IPS DF 19.7 (cell line): ENCODE results near the gene OPN3.

Experiments used
- DNase-seq: peaks from one replicate; pipeline ENCODE4 v3.0.0-alpha.2; 2013; ENCODE audit warnings: low read depth, low spot score

The OPN3 gene

DNA sequence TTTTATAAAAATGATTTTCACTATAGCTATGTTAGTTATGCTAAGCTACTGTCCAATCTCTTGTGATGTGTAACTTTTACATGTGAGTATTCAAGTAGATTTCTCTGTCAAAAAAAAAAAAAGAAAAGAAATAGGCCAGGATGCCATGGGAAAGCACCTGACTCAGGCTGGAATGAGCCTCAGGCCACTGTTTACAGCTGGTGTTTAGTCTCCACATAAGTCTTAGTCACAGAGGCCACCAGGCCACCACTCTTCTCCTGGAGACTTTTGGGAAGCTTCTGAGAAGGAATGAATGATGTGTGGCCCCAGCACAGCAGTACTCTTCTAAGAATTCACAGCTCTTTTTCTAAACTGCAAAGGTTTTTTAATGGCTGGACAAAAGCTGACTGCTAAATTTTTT, 48.9 kb downstream of the OPN3 start:
- no peak for DNase-seq

DNA sequence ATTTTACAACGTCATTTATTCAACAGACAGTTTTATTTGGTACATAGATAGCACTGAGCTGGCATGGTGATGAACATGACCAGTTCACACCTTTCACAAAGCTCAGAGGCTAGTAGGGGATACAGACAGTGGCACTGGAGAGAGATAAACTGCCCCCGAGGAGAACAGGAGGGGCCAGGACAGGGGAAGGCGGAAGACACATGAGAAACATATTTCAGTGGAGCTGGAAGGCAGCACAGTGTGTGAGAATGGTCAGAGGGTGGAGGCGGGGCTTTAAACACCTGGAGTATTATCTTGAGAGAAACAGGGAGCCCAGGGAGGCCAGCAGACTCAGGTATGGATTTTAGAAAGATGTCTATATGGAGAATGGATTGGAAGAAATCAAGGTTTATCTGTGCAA, 49.5 kb downstream of the OPN3 start:
- no peak for DNase-seq

DNA sequence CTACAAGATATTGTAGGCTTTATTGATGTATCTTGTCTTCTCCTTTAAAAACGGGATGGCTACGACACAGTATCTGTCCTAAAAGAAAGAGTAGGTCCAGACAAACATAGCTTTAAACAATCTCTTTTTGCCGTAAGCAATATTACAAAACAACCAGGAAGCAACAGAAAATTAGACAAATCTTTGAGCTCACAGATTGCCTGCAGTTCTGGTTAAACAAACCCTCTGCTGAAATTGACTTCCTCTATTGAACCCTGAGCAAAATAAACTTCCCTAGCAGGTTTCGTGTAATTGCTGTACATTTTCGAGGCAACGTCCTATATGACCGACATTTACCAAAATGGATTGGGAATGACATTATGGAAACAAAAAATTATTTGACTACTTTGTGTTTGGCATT, 50.6 kb downstream of the OPN3 start:
- no peak for DNase-seq

DNA sequence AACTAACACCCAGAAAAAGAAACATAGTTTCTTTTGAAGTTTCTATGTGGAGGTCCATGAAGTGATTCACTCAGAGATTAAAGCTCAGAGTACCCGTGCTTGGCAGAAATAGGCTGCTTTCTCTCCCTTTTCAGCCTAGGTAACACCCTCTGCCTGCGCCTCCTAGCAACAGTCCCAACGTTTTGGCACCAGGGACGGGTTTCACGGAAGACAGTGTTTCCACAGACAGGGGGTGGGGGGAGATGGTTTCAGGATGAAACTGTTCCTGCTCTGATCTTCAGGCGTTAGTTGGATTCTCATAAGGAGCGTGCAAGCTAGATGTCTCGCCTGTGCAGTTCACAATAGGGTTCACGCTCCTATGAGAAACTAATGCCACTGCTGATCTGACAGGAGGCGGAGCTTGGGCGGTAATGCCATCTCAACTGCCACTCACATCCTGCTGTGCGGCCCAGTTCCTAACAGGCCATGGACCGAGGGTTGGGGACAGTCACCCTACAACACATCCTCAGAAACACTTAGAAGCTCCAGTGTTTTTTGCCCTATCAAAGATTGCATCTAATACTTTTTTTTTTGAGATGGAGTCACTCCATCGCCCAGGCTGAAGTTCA, 53.2 kb downstream of the OPN3 start:
- no peak for DNase-seq

DNA sequence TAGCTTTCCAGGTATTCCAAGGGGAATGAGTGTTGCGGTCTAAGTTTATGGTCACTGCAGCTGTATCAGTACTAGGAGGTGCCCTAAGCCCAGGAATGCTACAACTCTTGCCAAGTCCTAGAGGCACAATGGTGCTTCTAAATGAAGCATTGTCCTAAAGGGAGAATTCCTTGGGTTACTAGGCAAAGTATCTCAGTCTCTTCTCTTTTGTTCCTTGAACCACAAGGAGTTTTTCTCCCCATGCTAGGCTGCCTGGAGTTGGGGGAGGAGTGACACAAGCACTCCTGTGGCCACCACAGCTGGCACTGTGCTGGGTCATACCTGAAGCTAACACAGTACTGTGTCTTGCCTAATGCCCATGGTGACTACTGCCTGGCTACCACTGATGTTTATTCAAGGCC, 57.2 kb downstream of the OPN3 start:
- DNase-seq, result no peak

DNA sequence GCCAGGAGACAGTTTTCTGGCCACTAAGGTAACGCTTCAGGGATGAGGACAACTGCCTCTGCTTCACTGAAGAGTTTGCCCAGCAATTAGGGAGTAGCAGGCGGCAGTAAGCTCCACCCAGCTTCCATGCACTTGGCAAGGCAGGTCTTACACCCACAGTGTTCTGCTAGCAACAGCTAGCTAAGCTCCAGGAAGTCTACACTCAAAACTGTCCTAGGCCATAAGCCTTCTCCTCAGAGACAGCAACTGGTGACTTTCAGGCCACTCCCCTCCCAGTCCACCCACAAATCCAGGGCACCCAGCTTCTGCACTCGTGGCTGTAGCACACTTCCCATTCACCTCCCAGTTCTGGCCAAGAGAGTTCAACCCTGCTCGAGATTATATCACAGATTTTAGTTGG, 60.7 kb downstream of the OPN3 start:
- no peak for DNase-seq

DNA sequence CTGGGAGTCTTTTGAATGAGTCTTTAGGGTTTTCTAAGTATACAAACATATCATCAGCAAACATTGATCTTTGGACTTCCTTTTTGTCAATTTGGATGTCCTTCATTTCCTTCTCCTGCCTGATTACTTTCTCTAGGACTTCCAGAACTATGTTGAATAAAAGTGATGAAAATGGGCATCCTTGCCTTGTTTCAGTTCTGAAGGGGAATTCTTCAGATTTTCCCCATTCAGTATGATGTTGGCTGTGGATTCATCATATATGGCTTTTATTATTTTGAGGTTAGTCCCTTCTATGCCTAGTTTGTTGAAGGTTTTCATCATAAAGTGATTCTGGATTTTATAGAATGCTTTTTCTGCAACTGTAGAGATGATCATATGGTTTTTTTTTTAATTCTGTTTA, 66.0 kb downstream of the OPN3 start:
- DNase-seq, result no peak

DNA sequence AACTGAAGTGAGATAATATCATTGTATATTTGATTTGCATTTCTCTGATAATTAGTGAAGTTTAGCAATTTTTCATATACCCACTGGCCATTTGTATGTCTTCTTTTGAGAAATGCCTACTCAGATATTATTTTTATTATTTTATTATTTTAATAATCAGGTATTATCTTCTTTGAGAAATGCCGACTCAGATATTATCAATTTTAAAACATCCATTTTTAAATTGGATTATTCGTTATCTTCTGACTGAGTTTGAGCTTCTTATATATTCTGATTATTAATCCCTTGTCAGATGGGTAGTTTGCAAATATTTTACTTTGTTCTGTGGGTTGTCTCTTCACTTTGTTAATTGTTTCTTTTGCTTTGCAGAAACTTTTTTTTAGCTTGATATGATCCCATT, 70.3 kb downstream of the OPN3 start:
- no peak for DNase-seq

DNA sequence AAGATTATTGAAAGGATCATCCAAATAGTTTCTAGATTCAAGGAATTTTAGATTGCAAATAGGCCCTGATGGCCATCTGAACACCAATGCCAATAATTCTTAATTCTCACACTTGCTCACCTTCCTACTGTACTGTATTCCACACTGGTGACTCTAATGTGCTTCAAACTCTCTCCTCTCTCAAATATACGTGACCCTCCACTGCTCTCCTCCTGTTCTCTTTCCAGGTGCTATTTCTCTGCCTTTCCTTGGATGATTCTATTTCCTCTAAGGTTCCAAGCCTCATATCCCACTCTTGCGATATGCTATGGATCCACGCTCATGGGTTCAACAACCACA, 79.4 kb downstream of the OPN3 start:
- no peak for DNase-seq

DNA sequence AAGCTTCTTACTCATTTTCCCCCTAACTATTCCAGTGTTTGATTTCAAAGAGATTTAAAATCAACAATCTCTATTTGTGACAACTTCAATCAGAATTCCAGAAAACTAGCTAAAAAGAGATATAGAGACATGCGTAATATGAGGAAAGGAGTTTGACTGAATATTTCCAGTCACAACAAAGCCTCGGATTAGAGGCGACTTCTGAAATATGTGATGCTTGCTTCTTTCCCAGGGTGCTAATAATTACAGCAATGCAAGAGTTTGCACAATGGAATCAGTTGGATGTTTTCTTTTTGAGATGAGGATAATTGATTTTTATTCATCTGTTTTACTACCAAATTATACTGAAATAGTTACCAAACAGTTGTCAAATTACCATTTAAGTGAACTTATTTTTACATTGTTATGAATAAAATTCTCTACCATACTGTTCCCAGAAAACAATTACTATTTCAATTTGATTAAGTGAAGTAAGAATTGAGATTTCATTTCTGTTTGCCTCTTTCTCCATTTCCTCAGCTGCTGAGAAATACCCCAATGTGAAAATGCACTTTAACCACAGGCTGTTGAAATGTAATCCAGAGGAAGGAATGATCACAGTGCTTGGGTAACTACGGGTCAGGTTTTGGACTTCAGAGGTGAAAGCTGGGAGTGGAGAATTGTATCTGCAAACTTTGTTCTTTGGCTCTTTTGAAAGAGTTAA, 79.9 kb downstream of the OPN3 start:
- DNase-seq, result no peak

DNA sequence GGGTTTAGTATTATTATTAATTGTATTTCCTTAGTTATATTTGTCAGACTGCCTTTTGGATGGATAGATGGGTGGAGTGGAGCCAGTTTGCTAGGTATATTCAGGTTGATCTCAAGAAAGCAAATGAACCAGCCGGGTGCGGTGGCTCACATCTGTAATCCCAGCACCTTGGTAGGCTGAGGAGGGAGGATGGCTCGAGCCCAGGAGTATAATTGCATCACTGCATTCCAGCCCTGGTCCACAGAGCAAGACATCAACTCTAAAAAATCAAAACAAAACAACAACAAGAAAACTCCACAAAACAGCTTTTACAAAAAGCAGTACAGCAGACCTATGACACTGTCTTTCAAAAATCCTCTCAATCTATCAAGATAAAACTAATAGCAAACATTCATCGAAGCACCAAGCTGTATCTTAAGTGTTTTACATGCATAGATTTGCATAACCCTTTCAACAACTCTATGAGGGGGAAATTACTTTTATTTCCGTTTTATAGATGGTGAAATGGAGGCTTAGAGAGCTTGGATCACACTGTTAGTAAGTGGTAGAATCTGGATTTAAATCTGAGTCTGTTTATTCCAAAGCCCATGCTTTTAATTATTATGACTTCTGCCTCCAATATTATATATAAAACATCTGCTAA, 82.5 kb downstream of the OPN3 start:
- DNase-seq, result no peak

DNA sequence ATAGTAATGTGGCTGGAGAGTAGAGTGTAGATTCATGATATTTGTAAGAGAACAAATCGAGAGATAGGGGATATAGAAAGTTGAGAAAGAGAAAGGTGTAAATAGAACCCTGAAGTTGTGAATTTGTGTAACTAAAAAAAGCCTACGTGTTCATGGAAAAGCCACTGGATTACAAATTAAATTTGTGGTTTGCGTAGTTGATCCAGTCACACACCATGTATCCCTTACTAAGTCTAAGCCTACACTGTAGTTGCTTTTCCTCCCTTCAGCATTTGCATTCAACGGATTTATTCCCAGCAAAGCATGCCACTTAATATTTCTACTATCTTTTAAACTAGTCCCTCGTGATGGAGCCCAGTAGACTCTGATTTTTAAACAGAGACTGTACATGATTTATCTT, 83.1 kb downstream of the OPN3 start:
- DNase-seq, result no peak

DNA sequence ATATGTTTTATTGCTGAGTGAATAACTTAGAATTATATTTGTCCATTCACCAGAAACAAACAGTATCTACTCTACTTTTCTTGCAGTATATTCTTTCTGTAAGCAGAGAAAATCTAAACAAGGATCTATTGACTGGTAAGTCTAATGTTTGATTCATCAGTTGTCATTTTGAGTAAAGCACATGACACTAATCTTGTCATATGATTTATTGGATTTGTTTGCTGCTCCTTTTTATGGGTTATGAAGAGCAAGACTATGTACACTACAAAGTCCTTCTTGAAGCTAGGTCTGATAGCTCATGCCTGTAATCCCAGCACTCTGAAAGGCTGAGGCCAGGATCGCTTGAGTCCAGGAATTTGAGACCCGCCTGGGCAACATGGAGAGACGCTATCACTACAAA, 84.6 kb downstream of the OPN3 start:
- DNase-seq, result no peak

DNA sequence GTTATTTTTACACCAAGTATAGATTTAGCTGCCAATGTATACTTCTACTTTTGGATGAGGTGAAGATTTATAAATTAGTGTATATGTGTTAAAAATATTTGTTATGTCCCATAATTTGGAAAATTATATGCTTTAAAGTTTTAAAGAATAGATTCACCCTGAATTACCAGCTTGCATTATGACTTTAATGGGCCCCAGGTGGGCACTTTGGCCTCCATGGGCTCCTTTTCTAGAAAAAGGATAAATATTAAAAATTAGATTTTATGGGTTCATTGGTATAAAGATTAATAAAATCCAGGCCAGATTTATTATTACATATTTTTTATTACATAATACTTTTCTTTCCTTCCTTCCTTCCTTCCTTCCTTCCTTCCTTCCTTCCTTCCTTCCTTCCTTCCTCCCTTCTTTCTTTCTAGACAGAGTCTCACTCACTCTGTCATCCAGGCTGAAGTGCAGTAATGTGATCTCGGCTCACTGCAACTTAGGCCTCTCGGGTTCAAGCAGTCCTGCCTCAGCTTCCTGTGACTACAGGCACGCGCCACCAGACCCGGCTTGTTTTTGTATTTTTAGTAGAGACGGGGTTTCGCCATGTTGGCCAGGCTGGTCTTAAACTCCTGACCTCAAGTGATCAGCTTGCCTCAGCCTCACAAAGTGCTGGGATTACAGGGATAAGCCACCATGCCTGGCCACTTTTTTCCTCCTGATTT, 86.1 kb downstream of the OPN3 start:
- no peak for DNase-seq

DNA sequence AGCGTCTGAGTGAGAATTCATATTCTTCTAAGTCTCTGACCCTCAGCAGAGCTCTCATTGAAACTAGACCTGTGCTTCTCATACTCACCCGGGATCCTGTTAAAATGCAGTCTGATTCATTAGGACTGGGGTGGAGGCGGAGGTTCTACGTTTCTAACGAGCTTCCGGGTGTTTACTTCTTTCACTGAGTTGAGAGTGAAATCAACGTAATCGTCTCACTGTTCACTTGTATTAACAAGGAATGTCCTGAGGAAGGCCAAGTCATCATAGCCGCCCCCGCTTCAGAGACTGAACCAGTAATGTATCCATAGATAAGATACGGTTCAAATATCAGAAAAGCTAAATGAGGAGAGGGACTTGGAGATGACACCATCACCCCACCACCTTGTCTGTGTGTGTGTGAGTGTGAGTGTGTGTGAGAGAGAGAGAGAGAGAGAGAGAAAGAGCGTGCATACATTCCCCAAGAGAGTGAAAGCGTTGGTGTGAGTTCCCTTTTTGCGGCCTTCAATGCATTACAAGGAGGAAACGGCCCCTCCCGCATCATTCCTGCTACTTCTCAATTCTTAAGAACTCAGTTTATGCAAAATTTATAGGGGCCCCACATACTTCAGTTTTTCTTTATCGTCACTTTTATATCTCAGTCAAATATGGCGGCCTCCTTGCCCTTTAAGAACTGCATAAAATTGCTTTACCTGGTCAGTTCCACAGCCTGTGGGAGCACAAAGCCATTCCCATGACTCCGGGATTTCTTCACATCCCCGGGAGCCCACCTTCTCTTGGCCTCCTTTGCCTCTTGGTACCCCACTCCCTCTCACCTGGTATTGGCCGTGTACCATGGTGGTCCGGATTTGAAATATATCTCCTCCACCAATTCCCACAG, 88.2 kb downstream of the OPN3 start:
- no peak for DNase-seq

DNA sequence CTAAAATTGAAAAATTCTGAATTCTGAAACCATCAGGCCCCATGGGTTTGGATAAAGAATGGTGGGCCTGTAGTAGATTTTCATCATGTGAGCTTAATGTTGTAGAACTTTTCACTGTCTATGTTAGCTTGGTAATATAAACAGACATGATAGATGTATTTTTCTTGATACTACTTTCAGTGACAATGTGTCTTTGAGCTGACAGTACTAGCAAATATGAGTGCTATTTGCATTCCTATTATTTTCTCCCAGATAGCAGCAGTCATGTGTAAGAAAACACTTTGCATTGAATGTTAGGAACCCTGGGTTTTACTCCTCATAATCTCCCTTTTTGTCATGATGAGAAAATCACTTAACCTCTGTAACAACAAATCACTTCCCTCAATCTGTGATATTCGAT, 89.9 kb downstream of the OPN3 start:
- no peak for DNase-seq

DNA sequence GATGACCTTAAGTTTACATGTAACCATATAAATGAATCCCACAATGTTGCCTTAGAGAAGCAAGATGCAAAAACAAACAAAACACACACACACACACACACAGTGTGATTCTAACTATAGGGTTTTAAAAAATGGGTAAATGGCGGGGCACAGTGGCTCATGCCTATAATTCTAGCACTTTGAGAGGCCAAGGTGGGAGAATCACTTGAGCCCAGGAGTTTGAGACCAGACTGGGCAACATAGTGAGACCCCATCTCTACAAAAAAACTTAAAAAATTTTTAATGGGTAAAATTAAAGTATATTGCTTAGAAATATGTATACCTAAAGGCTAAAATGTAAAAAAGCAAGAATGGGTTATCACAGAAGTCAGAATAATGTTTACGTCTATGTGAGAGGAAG, 92.2 kb downstream of the OPN3 start:
- DNase-seq, result no peak
